ENCODE measurements around the gene HPD.
"Not testable (repeated sequence)": the region's sequence is repeated elsewhere in the genome, so short reads cannot be mapped to it uniquely, and the experiment has no call there.

The HPD gene

DNA sequence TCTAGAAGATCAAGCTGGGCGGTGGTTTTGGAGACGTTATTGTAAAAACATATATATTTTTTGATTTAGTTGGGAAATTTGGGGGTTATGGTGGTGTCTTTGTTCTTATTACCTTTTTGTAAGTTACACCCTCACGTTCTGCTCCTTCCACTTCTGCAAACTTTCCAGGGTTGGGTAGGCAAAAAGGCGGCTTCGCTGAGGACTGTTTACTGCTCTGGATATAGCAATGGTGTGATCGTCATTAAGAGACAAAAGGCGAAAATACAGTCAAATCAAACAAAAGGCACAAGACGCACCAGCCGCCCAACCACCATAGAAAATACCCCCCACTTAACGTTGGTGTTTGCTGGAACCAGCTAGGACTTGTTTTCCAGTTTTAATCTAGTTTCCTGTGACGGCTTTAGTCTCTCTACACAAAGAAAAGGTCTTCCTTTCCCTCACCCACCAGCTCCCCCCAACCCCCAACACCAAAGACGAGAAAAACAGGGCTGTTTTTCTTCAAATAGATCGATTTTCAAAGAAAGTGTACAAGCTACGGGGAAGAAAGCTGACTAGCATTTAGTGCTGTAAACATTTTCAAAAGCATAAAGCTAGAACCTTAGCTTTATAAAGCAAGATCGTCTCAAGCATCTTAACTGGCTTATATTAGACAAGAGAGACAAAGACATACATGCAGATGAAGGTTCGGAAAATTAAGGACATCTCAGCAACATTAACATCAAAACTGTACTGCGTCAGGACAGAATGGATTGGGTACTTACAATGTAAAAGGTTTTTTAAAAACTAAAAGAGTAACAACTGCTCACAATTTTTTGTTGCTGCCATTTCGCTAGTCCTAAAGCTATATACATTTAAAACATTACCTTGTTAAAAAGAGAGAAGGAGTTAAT lies 56.8 kb downstream of the HPD start:
- FAIRE-seq (no peak), DNase-seq (ENCODE audit: insufficient read length, low spot score) (no peak)

DNA sequence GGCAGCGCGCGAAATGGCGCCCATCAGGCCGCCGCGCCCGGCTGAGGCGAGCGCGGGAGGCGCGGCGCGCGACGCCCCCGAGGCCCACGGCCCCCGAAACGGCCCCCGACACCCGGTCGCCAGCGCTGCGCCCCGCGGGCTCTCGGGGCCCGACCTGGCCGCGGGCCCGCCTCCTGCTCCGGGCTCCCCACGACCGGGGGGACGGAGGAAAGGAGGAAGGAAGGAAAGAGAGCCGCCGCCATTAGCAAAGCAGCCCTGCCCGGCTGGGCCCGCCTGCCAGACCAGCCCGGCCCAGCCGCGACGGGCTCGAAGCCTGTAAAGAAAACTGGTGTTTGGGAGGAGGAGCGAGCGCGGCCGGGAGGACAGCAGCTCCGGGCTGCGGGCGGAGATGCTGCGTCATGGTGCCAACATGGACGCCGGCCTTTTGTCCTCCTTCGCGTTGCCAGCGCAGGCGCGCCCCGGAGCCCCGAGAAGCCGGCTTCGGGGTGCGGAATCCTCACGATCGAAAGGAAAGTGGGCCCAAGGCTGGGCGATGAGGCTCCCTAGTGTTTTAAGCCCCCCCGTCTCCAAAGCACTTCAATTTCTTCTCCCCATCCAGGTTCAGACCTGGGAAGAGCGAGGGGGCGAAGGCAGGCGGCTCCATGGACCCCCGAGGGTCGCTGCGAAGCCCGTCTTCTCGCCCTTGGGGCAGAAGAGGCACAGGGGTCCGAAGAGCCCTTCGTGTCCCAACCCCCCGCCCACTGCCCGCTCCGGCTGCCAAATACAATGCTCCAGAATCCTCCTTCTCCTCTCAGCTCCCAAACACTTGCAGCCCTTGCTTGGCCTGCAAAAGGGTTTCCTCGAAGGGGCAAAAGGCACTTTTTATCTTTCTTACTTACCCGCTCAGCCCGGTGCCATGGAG lies 57.7 kb downstream of the HPD start:
- FAIRE-seq (no peak), DNase-seq (ENCODE audit: insufficient read length, low spot score) (no peak)

DNA sequence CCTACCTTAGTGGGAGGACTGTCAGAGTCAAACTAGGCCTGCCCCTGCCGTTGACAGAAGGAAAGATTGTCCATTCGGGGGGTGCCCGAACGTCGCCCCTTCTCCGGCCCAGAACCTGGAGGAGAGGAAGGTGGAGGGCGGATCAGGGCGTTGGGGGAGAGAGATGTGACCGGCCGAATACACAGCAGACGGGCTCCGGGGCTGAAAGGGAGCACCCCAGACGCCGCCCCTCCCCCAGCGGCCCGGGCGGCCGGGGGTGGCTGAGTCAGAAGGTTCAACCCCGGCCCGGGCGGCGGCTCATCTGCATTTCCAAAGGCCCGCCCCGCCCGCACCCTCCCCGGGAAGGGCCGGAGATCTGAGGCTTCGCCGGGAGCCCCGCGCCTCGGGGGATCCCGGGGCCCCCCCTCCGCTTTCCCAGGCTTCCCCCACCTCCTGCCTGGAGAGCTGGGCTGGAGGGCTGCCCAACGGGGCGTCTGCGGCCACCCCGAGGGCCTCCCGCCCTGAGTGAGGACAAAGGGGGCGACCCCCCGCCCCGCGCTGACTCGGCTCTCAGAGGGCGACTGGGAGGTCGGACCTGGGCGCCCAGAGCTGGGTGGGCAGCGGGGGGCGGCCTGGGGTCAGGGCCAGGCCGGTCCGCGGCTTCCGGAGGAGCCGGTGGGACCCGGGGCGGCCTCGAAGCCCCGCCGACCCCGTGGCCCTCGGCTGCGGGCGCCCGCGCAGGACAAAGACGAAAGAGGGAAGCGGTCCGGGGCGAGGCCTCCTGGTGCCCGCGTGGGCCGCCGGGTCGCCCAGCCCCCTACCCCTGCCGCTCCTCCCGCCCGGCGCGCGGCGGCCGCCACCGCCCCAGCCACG lies 58.6 kb downstream of the HPD start:
- DNase-seq (ENCODE audit: insufficient read length, low spot score) (peak; percentile 73), FAIRE-seq (no peak)

DNA sequence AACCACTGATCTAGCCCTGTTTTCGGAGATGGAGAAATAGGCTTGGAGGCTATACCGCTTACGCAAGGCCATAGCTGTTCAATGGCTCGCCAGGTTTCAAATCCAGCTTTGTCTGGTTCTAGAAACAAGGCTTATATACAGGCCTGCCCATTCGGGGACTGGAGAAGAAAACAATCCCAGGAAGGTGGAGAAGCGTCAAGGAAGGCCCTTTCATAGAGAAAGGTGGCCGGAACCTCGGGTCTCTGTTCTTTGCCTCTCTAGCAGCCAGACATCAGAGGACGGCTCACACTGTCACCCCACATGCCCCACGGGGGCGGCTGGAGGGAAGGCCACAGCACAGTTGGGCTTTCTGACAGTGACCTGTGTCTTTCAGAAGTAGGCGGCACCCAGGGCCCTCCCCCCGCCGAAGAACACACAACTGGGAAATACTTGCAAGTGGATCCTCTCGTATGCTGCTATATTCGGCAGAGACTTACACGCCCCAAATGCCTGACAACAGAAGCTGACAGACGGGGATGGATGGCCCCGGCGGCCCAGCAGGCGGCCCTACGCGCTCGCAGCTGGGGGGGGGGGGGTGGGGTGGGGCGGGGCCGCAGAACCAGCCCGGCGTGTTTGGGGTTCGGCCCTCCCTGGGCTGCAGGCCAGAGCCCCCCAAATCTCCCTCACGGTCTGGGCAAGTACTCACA lies 59.4 kb downstream of the HPD start:
- FAIRE-seq (no peak), DNase-seq (ENCODE audit: insufficient read length, low spot score) (peak; percentile 77)

DNA sequence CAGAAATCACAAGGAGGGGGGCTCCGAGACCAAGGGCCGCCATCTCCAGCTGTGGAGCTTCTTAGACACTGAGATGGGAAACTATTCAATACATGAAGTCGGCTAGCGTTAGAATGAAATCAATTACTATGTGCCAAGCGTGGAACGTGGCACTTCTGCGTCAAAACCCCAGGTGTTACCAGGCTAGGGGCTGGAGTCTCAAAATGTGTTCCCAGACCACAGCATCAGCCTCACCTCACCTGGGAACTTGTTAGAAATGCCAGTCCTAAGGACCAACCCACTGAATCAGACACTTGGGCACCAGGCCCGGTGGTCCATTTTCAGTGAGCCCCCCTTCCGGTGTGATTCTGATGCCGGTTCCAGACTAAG lies 59.9 kb downstream of the HPD start:
- FAIRE-seq (no peak), DNase-seq (ENCODE audit: insufficient read length, low spot score) (no peak)

DNA sequence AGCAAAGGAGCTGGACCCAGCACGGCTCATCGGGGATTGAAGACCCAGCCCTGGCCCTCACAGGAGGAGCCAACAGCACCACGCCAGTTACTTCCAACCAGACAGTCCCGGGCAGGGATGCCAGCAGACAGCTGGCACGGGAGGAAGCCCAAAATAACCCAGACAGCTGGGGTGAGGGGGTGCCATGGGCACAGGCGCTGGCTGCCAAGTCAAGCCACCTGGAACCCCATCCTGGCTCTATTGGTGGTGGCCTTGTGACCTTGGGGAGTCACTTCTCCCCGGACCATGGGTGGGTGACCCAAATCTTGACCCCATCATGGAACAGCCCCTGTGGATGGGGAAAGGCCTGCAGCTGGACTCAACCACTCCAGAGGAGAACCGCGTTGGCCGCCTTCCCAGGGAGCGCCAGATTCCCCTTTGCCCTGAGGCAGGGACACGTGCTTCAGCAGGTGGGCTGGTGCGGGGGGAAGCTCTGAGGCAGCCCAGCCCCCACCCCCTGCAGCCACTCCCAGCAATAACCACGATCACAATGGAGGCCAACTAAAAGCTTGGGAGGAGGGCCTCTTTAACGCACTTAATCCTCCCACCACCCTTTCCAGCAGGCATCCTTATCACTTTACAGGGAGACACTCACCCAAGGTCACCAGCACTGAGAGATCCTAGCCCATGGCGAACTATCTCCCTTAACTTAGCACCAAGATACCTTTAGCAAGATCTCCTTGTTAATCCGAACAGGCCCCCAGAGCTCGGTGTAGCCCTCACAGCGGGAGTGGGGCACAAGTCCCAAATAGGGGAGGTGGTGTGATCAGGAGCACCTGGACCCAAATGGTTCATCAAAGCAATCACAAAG lies 60.5 kb downstream of the HPD start:
- DNase-seq (ENCODE audit: insufficient read length, low spot score): no peak

DNA sequence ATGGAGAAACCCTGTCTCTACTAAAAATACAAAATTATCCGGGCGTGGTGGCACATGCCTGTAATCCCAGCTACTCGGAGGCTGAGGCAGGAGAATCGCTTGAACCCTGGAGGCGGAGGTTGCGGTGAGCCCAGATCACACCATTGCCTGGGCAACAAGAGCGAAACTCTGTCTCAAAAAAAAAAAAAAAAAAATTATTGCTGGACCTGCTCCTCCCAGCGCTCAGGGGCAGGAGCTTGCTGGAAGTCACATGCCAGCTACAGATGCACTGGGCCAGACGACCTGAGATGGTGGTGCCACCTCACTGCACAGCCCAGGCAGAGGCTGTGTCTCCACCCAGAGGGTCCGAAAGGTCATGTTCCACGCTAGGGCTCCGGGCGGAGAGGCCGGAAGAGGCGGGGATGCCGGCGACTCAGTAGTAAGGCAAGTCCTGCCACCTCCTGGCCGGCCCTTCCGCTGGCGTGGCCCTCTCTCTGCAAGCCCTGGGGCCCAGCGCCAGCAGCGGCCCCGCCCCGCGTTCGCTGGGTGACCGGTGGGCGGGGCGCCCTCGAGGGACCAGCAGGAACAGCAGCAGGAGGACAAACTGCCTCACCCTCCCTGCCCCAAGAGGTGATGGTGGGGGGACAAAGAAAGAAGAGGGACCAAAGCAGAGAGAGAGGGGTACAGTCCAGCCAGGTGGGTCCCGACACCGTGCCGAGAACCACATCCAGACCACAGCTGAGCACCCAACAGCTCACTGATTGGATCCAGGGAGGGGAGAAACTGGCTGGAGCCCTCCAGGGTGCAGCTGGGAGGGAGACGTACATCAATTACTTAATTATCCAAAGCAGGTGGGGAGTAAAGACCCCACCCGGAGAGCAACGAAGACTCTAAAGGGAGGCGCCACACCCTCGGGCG lies 61.6 kb downstream of the HPD start:
- peak; percentile 55 for FAIRE-seq
- peak; percentile 87 for DNase-seq (ENCODE audit: insufficient read length, low spot score)

More for the DNA sequence above, 60.5 kb downstream of the HPD start:
- no peak for FAIRE-seq

DNA sequence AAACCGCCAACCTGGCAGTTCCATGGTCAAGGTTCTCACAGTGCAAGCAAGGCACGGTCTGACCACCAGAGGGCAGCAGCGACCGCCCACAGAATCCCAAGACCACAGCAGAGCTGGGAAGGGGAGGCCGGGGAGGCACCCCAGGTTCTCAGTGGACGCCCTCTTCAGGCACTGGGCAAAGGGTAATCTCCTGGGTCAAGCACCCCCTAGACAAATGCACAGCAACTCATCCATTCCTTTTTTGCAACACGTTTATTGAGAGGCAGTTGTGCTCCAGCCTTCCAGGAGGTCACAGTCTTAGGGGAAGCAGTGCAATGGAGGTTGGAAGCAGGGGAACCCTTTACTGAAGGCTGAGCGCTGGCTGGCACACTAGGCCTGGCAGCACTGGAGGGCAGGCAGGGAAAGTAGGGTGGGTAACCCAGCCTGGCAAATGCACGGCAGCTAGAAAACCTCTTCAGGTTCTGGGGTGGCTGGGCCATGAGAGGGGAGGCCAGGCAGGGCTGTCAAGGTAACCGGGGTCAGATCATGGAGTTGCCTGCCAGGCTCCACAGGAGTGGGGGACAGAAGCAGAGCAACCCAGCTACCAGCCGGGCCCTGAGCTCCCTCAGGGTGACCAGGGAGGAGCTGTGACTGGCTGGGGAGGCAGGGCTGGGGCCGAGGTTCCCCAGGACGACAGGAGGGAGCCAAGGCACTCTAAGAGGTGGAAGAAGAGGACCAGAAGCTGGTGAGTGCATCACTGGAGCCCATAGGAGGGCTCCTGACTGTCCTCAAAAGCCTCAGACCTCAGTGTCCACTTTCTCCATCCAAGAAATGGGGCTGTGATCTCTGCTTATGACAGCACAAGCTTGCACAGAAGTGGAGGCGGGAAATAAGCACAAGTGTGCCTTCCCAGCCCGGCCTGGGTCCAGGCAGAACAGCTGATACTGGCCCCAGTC lies 63.4 kb downstream of the HPD start:
- peak; percentile 85 for DNase-seq (ENCODE audit: insufficient read length, low spot score)
- no peak for FAIRE-seq

DNA sequence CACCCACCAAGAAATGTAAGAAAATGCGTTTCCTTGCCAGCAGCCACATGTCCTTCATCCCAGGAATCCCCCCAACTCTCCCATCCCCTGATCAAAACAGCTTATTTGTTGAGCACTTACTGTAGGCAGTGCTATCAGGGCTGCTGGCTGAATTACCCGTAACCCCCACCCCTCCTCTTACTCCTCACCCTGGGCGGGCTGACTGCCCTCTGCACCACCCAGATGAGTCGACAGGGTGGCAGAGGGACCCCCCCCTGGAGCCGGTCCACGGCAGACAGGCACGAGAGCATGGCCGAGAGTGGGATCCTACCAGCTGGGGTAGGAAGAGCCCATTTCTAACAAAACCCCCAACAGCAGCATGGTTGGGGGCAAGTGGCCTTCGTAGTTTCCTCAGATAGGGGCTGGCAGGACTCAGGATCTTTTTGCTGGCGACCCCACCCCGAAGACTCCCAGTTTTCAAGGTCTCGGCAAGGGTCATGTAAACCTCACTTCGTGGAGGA lies 64.1 kb downstream of the HPD start:
- no peak for DNase-seq (ENCODE audit: insufficient read length, low spot score)
- FAIRE-seq: no peak

DNA sequence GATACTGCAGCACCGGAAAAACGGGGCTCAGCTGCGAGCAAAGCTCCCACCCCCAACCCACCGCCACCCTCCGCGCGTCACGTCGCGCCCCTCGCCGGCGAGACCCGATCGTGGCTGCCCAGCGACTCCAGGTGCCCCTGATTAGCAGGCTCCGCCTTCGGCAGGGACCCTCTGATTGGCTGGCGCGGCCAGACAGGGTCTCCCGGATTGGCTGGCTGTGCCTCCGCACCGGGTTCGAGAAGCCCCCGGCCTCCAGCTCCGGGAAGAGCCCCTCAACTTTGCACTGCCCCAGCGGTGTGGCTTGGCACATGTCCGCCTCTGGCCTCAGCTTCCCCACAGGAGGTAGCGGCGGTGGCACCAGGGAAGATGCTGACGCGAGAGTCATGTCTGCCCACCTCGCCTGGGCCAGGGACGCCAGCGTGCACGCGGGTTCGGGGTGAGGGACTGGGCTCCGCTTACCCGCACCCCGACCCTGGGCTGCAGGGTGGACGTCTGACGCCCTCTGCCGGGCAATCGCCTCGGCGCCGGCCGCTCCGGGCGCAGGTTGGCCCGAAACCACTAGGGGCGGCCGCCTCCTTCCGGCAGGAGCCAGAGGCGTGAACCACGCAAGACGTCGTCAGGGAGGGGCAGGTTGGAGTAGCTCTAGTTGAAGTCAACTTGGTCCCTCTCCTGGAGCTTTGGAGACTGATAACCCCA lies 64.7 kb downstream of the HPD start:
- DNase-seq (ENCODE audit: insufficient read length, low spot score) (peak; percentile 81), FAIRE-seq (peak; percentile 62)

DNA sequence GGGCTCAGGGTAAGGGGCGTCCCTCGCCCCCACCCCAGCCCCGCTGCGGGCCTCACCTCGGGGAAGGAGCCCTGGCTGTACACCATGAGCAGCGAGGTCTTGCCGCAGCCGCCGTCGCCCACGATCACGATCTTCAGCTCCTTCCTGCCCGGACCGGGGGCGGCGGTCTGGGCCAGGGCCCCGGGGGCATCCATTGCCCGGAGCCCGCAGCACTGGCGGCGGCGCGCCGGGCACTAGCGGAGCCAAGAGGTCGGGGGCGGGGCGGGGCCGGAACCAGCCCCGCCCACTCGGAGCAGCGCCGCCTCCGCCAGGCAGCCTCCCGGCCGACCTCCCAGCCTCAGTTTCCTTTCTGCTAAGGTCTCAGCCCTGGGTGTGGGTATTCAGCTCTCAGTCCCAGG lies 65.2 kb downstream of the HPD start, which contains the start of gene RHOF:
TSS of gene RHOF (minus strand) at position 249 of the 398 bp plus-strand sequence. CDS start at position 194, 55 bp downstream.
- DNase-seq (ENCODE audit: insufficient read length, low spot score) (no peak), FAIRE-seq (no peak)

DNA sequence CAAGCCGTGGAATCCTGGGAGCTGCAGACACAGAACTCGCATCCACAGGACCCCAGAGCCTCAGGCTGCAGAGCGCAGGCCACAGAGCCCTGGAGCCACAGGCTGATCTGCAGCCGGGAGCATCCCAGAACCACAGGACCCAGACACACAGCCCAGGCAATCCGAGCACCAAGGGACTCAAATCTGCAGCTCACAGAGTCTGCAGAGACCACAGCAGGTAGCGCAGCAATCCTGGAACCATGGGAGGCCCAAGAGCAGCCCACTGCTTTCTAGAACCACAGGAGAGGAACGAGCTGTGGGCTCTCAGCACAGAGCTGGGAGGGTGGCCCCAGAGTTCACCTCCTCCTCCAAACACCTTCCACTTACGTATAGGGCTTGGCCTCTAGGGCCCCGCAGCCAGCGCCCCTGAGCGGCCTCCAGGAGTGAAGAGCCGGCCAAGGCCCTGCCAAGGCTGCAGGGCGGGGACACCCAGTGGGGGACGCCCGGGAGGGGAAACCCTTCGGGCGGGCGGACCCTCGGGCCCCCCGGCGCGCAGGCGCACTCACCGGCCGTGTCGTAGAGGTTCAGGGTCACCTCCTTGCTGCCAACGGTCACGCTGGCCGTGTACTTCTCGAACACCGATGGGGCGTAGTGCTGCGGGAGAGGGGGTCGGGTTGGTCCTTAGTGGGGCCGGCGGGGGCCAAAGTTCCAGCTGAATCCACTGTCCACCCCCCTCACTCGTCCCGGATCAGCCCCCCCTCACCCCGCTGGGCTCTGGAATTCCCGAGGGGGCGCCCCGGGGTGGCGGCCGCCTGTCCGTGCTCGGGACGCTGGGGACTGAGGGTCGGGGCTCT lies 65.8 kb downstream of the HPD start:
- FAIRE-seq (no peak), DNase-seq (ENCODE audit: insufficient read length, low spot score) (no peak)

DNA sequence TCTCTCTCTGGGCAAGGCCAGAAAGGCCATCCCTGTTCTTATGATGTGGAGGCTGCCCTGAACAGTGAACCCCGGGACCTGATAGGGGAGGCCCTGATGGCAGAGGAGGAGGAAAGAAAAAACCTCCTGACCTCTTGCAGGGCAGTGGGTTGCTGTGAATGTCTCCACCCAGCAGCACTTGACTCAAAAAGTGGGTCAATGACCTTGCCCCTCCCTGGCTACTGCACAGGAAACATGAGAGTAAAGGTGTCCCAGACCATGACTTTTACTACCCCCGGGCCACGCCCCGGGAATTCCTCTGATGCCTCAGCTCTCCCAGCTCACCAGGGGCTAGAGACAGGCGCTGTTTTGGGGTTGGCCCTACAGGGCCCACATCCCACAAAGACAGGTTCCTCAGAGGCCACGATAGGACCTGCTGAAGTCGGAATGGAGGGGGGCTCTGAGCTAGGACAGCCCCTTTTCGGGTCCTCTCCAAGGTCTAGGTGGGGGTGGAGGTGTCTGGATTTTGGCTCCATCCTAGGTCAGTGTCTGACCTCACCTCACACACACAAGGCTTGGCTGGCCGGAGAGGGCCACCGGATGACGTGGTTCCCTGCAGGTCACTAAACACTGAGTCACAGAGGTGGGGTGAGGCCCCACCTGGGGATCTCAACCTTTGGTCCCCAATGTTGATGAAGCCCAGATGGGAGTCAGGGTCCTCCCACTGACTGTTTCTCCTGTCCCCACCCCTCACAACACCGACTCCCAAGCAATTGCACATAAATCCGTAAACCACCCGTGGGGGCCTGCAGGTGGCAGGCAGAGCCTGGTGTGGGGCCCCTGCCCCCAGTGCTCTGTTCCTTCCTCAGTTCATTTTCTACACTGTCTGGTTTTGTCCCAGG lies 66.7 kb downstream of the HPD start:
- DNase-seq (ENCODE audit: insufficient read length, low spot score) (no peak), FAIRE-seq (no peak)

DNA sequence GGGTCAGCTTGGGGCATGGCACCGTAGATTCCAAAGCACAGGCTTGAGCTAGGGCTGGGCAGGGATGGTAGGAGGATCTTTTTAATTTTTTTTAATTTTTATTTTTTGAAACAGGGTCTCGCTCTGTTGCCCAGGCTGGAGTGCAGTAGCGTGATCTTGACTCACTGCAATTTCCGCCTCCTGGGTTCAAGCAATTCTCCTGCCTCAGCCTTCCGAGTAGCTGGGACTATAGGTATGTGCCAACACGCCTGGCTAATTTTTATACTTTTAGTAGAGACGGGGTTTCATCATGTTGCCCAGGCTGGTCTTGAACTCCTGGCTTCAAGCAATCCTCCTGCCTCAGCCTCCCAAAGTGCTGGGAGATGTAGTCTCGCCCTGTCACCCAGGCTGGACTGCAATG lies 67.9 kb downstream of the HPD start:
- FAIRE-seq; DNase-seq (ENCODE audit: insufficient read length, low spot score): not testable (repeated sequence)

Data from HTR-8/SVneo (cell line).